HG03135 (cell line): Measurements from ENCODE around the gene SRP54.
"Not testable (repeated sequence)": the region's sequence is repeated elsewhere in the genome, so short reads cannot be mapped to it uniquely, and the experiment has no call there.

Experiments used
- ATAC-seq: cut with Tn5 transposase; IDR thresholded peaks from one replicate; pipeline ENCODE4 v1.9.1; 2021; ENCODE audit warnings: mild to moderate bottlenecking, moderate library complexity; ENCODE audit not compliant: unreplicated experiment

SRP54 gene

DNA sequence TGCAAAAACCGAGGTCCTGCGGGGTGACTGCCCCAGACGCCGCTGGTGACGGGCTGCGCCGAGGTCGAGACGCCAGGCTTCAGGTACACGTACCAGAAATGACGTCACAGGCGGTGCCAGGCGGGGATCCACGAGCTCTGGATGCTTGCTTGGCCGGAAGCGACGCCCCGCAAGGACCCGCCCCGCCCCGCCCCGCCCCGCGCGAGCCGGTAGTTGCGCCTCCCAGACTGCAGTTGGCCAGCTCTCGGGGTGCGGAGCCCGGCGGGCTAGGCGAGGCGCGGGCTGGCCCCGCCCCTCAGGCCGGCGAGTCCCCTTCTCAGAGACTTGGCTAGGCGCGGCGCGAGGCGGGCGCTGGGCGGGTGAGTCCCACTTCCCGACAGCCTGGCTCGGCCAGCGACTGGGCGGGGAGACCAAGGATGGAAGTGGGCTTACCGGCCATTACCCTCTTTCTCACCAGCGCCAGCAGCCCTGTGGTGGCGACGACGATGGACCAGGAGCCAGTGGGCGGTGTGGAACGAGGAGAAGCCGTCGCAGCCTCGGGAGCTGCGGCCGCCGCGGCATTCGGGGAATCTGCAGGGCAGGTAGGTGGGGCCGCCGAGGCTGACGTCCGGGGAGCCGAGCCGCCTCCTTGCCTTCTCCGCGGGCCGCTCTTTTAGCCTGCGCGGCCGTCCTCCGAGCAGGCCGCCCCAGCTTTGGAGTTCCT, 63.4 kb downstream of the SRP54 start, which contains the start of gene FAM177A1:
FAM177A1 (plus strand) TSS at position 225 of the 703 bp plus-strand sequence; CDS start at position 417, 192 bp downstream.
- peak; percentile 96 for ATAC-seq

DNA sequence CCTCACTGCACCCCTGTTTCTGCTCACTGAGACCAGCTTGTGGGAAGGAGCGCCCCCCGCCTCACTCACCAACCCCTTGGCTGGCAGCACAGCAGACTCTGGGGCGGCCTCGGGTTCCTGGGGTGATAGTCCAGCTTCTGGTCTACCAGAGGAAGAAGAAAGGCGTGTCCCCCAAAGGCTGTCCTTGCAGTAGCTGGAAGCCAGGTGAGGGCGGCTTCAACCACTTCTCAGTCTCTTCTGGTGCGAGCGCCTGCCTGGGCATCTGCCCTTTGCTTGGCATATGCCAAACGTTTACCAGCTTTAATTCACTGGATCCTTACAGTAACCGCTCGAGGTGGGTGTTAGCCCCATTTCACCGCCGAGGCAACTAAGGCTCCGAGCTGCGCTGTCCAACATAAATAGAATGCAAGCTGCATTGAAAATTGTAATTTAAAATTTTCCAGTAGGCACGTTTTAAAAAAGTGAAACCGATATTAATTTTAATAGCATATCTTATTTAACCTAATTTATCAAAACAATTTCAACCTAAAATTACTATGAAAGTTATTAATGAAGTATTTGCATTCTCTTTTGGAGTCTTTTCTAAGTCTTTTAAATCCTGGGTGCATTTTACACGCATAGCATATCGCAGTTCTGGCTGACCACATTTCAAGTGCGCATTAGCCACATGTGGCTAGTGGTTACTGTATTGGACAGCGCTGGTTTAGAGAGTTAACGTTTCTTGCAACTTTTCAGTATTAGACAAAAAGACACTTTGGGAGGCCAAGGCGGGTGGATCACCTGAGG, 64.2 kb downstream of the SRP54 start:
- ATAC-seq: peak; percentile 15

DNA sequence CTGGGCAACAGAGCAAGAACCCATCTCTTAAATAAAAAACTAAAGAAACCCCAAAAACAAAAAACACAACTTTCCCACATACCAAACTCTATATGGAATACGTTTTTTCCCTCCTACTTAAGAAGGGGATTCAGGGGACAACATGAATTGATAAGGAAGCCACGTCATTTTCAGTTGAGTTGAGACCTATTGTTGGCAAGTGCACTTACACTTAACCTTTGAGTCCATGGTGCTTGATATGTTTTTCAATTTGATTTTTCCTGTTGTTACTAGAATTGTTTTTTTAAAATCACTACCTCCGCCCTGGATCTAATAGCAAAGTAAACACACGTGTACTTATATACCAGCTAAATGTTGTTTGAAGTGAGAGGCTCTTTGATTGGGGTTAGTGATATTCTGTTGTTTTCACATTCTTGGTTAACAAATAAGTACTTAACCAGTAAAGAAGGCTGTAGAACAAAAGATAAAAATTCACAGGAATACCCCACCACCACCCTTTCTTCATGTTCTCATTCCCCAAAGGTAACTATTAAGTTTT, 65.3 kb downstream of the SRP54 start:
- no peak for ATAC-seq

DNA sequence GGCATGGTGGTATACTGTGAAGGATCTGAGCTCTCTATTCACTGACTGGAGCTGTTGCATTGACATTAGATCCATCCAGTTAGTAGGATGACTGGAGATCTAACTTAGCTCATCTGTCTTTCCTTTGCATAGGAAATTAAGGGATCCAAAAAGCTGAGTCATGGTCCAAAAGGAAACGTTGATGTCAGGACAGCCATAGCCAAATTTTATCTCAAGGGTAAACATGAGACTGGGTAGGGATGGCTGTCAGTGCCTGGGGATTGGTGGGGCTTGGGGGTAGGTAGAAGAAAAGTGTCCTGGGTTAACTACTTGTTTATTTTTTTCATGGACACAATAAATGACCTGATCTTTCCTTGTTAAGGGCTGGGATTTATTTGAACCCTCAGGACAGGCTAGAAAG, 67.9 kb downstream of the SRP54 start:
- ATAC-seq: no peak

DNA sequence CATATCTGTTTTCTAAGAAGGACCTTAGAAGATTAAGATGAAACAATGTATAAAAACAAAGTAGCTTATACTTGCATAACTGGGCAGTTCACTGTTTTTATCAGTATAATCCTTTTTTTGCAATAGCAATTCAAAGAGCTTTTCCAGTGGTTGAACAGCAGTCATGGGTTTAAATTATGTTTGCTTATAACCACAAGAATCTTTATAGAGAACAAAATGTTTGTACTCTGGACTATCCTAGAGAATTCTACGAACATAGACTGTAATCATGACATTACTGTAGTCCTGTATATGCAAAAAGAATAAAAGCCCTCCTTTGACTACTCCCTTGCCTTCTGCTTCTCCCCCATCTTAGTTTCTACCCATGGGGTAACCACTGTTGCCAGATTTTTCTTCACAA, 69.0 kb downstream of the SRP54 start:
- ATAC-seq: no peak

DNA sequence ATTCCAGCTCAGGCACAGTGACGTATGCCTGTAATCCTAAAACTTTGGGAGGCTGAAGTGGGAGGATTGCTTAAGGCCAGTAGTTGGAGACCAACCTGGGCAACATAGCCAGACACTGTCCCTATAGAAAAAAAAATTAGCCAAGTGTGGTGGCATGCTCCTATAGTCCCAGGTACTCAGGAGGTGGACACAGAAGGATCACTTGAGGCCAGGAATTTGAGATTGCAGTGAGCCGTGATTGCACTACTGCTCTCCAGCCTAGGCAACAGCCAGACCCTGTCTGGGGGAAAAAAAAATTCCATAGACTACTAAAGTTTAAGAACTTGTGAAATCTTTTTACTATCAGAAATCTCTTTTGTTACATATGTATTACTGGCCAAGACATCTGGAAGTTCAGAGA, 69.8 kb downstream of the SRP54 start:
- ATAC-seq: no peak

DNA sequence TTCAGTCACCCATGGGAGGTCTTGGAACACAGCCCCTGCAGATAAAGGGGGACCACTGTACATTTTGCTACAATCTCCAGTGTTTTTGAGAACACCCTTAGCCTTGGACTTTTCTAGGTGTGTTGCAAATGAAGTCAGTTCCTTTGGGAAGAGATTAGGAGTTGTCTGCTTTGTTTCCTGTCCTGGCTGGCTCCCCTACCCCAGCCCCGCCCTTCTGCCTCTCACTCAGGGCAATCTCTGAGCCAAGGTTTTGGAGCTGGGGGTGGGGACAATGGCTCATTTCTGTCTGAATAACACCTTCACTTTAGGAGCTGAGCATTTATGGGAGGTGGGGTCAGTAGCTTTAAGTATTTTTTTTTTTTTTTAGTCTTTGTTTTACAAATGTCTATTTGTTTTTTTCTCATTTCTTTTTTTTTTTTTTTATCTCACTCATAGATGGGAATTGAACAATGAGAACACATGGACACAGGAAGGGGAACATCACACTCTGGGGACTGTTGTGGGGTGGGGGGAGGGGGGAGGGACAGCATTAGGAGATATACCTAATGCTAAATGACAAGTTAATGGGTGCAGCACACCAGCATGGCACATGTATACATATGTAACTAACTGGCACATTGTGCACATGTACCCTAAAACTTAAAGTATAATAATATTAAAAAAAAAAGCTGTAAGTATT, 78.5 kb downstream of the SRP54 start:
- ATAC-seq: not testable (repeated sequence)

DNA sequence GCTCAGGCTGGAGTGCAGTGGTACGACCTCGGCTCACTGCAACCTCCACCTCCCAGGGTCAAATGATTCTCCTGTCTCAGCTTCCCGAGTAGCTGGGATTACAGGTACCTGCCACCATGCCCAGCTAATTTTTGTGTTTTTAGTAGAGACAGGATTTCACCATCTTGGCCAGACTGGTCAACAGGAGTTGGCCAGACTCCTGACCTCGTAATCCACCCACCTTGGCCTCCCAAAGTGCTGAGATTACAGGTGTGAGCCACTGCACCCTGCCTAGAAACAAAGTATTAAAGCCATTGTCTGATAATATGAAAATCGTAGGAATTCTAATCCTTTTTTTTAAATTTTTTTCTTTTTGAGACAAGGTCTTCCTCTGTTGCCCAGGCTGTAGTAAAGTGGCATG, 82.9 kb downstream of the SRP54 start:
- not testable (repeated sequence) for ATAC-seq

DNA sequence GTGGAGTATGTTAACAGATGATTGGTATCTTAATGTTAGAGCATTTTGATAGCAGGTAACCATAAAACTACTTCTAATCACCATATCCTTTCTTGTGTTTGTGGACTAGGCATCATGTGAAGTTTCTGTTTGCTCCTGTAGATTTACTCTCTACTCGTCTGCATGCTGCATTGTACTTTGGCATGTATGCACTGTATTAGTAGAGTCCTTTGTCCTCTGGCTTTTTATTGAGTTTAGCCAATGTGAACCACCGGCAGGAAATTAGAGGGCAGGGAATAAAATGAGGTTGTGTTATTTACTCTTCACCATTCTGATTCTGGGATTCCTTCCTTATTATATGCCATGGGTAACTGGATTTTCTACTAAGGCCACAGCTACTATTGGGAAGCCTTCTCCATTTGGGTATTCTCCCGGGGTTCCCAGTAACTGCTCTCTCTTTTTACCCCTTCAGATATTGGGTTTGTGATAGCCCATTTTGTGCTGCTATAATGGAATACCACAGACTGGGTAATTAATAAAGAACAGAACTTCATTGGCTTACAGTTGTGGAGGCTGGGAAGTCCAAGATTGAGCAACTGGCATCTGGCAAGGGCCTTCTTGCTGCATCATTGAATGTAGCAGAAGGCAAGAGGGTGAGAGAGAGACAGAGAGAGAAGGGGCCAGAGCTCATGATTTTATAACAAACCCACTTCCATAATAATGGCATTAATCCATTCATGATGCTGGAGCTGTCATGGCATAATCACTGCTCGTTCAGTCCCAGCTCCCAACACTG, 85.6 kb downstream of the SRP54 start:
- no peak for ATAC-seq

DNA sequence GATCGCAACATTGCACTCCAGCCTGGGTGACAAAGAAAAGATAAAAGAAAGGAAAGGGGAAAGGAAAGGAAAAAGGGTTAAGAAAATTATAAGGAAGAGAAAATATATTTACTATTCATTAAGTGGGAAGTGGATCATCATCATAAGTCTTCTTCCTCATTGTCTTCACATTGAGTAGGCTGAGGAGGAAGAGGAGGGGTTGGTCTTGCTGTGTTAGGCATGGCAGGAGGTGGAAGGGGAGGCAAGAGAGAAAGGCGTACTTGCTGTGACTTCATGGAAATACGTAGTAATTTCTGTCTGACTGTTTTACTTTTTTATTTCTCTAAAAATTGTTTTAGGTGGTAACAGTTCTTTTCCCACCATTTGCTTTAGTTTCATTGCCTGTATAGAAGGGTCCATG, 89.4 kb downstream of the SRP54 start:
- no peak for ATAC-seq

DNA sequence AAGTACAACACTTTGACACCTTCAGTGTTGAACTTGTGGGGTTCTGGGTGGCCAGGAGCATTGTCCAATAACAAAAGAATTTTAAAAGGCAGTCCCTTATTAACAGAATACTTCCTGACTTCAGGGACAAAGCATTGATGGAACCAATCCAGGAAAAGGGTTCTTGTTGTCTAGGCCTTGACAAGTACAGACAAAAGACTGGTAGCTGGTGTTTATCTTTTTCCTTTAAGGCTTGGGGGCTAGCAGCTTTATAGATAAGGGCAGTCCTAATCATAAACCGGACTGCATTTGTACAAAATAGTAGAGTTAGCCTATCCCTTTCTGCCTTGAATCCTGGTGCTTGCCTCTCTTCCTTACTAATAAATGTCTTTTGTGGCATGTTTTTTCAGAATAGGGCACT, 90.7 kb downstream of the SRP54 start:
- no peak for ATAC-seq

DNA sequence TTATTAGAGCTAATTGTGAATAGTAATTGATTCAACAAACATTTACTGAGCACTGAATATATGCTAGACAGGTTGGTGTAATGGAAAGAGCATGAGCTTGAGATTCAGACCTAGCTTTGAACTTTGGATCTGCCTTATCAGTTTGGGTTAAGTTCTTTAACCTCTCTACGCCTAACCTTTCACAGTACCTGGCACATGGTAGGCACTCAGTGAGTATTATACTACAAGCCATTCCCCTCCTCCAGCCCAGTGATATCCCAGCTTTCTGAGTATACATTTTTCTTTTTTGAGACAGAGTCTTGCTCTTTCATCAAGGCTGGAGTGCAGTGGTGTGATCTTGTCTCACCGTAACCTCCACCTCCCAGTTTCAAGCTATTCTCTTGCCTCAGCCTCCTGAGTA, 95.3 kb downstream of the SRP54 start:
- no peak for ATAC-seq
